GM12875 (cell line): ENCODE data around the gene AOC3.

Source experiments
- H3K4me3 ChIP-seq: one replicate; pipeline ENCODE4 v1.5.1; 2011; ENCODE audit warnings: low read depth, low read length, control low read depth
- CTCF ChIP-seq: IDR thresholded peaks from 2 replicates; pipeline ENCODE4 v1.5.1; 2011; ENCODE audit warnings: low read depth, mild to moderate bottlenecking, control low read depth, inconsistent platforms, low read length, moderate library complexity, borderline replicate concordance; ENCODE audit not compliant: insufficient read depth

The AOC3 gene

GRCh38 chr17:42901535-42902229 lies 50.7 kb downstream of the AOC3 start:
- TF ChIP-seq CTCF = no peak
- H3K4me3 ChIP-seq = no peak overlapping the region

GRCh38 chr17:42904110-42904469 lies 53.1 kb downstream of the AOC3 start:
- no peak overlapping the region for H3K4me3 ChIP-seq
- no peak for TF ChIP-seq CTCF

- TF ChIP-seq CTCF = no peak
- H3K4me3 ChIP-seq = no peak overlapping the region
Measured at GRCh38 chr17:42906772-42907446, 55.9 kb downstream of the AOC3 start.
